Neural cell (in vitro differentiated cells): ENCODE measurements around the gene EREG.

Experiments
- CTCF ChIP-seq: fragments of 450-650 bp; IDR thresholded peaks from 2 replicates; pipeline ENCODE4 v1.5.1; 2014; ENCODE audit warnings: antibody characterized with exemption, mild to moderate bottlenecking, moderate library complexity; ENCODE audit not compliant: poor library complexity, severe bottlenecking
- EP300 ChIP-seq: fragments of 450-650 bp; conservative IDR thresholded peaks from 2 replicates; pipeline ENCODE4 v1.6.1; 2014; ENCODE audit warnings: antibody characterized with exemption, mild to moderate bottlenecking, moderate library complexity; ENCODE audit not compliant: poor library complexity, severe bottlenecking
- EZH2 ChIP-seq: fragments of 200-600, 300-800 bp; shearing (Covaris generic), sonication (generic); IDR thresholded peaks from 2 replicates; pipeline ENCODE4 v1.6.1; 2014; ENCODE audit warnings: antibody characterized with exemption, low read length, borderline replicate concordance, mild to moderate bottlenecking; ENCODE audit not compliant: insufficient read depth, poor library complexity, severe bottlenecking
- MXI1 ChIP-seq: fragments of 450-650 bp; conservative IDR thresholded peaks from 2 replicates; pipeline ENCODE4 v1.6.1; 2014; ENCODE audit warnings: antibody characterized with exemption, mild to moderate bottlenecking; ENCODE audit not compliant: poor library complexity, severe bottlenecking
- POLR2AphosphoS5 ChIP-seq: IDR thresholded peaks from 2 replicates; pipeline ENCODE4 v1.6.1; 2012
- RAD21 ChIP-seq: fragments of 450-650 bp; conservative IDR thresholded peaks from 2 replicates; pipeline ENCODE4 v1.6.1; 2014; ENCODE audit warnings: antibody characterized with exemption, mild to moderate bottlenecking, moderate library complexity
- TAF1 ChIP-seq: IDR thresholded peaks from 2 replicates; pipeline ENCODE4 v1.6.1; 2012; ENCODE audit warnings: low read depth

GRCh38 chr4:74370912-74371311, 6.0 kb downstream of the EREG start:
- TF ChIP-seq POLR2AphosphoS5, result no peak
- TF ChIP-seq TAF1, result no peak
- peak; percentile 55 for TF ChIP-seq RAD21
- TF ChIP-seq CTCF, result peak; percentile 62
- no peak for TF ChIP-seq MXI1
- TF ChIP-seq EP300, result no peak
- no peak for TF ChIP-seq EZH2
